NT2/D1 (cell line): ENCODE data around the gene POMT2.

Experiments
- DNase-seq: peaks from one replicate; pipeline ENCODE4 v3.0.0-alpha.2; 2011; ENCODE audit warnings: low read depth, low spot score
- H3K27me3 ChIP-seq: 2 replicates; pipeline ENCODE4 v1.6.0; 2011; ENCODE audit warnings: mild to moderate bottlenecking; ENCODE audit not compliant: insufficient read length, insufficient read depth
- H3K36me3 ChIP-seq: 2 replicates; pipeline ENCODE4 v1.6.1; 2011; ENCODE audit warnings: mild to moderate bottlenecking, low read length, mixed read lengths; ENCODE audit not compliant: insufficient read depth, insufficient read length
- H3K4me1 ChIP-seq: 2 replicates; pipeline ENCODE4 v1.5.1; 2011; ENCODE audit not compliant: insufficient read depth, insufficient read length
- H3K4me3 ChIP-seq: 2 replicates; pipeline ENCODE4 v1.5.1; 2011; ENCODE audit warnings: low read depth; ENCODE audit not compliant: insufficient read length
- H3K9ac ChIP-seq: 2 replicates; pipeline ENCODE4 v1.6.0; 2011; ENCODE audit warnings: low read depth; ENCODE audit not compliant: insufficient read length
- H3K9me3 ChIP-seq: 2 replicates; pipeline ENCODE4 v1.5.1; 2011; ENCODE audit warnings: mild to moderate bottlenecking, low read length; ENCODE audit not compliant: insufficient read depth
- SUZ12 ChIP-seq: IDR thresholded peaks from 2 replicates; pipeline ENCODE4 v1.6.1; 2011; ENCODE audit not compliant: insufficient read length, insufficient read depth; ENCODE audit errors: extremely low read depth
- YY1 ChIP-seq: IDR thresholded peaks from 2 replicates; pipeline ENCODE4 v1.6.1; 2011; ENCODE audit not compliant: insufficient read length, insufficient read depth
- ZNF274 ChIP-seq: IDR thresholded peaks from 2 replicates; pipeline ENCODE4 v1.6.1; 2011; ENCODE audit warnings: mild to moderate bottlenecking, low read depth, low read length

POMT2 gene

DNA sequence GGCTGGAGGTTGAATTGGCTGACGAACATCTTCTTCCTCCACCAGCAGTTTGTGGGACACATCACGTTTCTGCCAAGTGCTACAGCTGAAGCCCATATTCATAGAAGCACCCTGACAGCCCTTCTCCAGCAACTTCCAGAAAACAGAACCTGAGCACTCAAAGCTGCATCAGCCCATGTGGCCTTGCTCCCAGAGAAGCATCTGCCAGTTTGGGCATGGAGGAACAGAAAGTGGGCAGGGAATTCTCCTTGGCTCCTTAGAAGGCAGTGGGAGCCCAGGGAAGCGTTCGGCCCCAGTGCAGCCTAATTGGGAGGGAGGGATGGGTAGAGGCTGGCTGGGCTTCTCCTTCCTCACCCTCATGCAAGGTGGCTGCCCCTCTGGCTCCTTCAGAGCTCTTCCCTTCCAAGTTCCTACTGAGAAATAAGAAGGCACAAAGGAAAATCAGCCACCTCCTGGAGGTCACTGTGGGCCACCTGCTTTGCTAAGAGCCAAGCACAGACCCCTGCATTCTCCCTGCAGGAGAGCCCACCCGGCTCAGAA is 45.6 kb downstream of the POMT2 start:
- no peak for TF ChIP-seq ZNF274
- TF ChIP-seq YY1 = no peak
- TF ChIP-seq SUZ12 = no peak
- peaks cover 32% of the 10 kb centered on the region for H3K27me3 ChIP-seq
- H3K36me3 ChIP-seq = peaks cover 39% of the 10 kb centered on the region
- H3K9ac ChIP-seq = no peak overlapping the region
- no peak overlapping the region for H3K4me3 ChIP-seq
- no peaks in the 10 kb centered on the region for H3K9me3 ChIP-seq
- no peaks in the 10 kb centered on the region for H3K4me1 ChIP-seq
- DNase-seq = no peak

DNA sequence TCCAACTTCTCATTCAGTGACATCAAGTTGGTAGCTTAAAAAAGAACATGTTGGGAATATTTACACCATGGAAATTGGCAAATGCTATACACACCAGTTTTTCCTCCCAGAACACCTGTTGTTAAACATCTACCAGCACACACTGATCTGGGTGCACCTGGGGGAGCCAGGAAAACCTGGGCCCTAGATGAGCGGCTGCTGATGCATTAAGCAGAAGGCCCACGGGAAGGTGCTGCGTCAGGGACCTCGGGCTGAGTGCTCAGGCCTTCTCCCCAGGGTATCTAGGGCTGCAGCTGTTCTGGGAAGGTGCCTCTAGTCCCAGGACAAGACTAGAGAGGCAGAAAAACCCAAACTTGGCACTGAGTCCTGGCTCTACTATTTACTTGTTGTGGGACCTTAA is 46.9 kb downstream of the POMT2 start:
- H3K4me1 ChIP-seq = peaks cover 3% of the 10 kb centered on the region
- no peak overlapping the region for H3K4me3 ChIP-seq
- TF ChIP-seq YY1 = no peak
- no peak for TF ChIP-seq SUZ12
- TF ChIP-seq ZNF274 = no peak
- DNase-seq = no peak
- no peak overlapping the region for H3K9ac ChIP-seq
- H3K36me3 ChIP-seq = peaks cover 26% of the 10 kb centered on the region
- H3K27me3 ChIP-seq = peaks cover 44% of the 10 kb centered on the region
- H3K9me3 ChIP-seq = no peaks in the 10 kb centered on the region

DNA sequence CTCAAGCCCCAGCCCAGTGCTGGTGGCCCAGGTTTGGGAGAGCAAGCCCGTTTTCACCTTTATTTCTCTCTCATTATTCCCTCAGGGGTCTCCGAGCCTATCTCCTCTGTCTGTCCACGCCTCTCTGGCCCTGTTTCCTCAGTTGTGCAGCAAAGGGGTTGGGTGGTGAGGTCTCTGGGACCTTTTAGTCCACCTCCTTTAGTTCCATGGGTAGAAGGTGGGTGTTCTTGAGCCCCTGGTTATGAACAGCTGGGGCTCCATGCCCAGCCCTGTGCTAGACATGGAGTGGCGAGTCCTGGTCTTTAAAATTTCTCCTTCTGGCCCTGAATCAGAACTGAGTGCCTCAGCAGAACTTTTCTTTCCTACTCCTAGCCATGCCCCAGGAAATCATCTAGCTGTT is 48.4 kb downstream of the POMT2 start:
- peaks cover 13% of the 10 kb centered on the region for H3K9me3 ChIP-seq
- peaks cover 58% of the 10 kb centered on the region for H3K27me3 ChIP-seq
- peaks cover 3% of the 10 kb centered on the region for H3K4me1 ChIP-seq
- no peak for DNase-seq
- no peak overlapping the region for H3K9ac ChIP-seq
- TF ChIP-seq ZNF274 (no peak), SUZ12 (no peak), YY1 (no peak)
- H3K4me3 ChIP-seq = no peak overlapping the region
- peaks cover 15% of the 10 kb centered on the region for H3K36me3 ChIP-seq

DNA sequence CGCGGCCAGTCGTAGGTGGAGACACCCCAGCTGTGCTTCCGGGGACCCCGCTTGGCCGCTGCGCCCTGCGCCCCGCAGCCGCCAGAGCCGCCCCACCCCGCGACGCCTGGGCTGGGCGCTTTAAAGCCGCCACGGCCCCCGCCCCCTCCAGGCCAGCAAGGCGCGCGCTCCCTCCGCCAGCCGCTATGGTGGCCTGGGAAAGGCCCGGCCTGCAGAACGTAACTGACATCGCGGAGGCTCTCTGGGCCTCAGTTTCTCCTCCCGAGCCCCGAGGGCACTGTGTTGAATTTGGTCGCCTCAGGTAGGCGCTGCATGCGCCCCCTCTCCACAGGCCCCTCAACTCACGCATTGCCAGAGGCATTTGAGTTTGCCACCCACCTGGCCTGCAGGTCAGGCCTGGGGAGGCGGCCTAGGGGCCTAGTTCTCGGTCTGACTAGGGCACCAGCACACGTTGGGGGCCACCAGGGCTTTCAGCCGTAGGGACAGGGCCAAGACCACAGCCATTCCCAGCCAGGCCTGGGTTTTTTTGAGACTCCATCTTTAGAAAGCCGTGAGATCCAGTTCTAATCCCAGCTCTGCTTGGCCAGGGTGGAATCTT is 49.5 kb downstream of the POMT2 start, which contains the start of gene NGB:
Gene NGB (minus strand): TSS at position 94 of the 598 bp plus-strand sequence. CDS start 269 bp downstream, outside the sequence.
- TF ChIP-seq SUZ12 (no peak), YY1 (no peak), ZNF274 (no peak)
- Histone ChIP-seq H3K27me3 (peaks cover 58% of the 10 kb centered on the region), H3K9me3 (peaks cover 13% of the 10 kb centered on the region), H3K9ac (peak within 1 kb of the TSS; percentile 67), H3K36me3 (peaks cover 5% of the 10 kb centered on the region), H3K4me1 (peaks cover 3% of the 10 kb centered on the region), H3K4me3 (peak within 1 kb of the TSS; percentile 49)
- no peak for DNase-seq

DNA sequence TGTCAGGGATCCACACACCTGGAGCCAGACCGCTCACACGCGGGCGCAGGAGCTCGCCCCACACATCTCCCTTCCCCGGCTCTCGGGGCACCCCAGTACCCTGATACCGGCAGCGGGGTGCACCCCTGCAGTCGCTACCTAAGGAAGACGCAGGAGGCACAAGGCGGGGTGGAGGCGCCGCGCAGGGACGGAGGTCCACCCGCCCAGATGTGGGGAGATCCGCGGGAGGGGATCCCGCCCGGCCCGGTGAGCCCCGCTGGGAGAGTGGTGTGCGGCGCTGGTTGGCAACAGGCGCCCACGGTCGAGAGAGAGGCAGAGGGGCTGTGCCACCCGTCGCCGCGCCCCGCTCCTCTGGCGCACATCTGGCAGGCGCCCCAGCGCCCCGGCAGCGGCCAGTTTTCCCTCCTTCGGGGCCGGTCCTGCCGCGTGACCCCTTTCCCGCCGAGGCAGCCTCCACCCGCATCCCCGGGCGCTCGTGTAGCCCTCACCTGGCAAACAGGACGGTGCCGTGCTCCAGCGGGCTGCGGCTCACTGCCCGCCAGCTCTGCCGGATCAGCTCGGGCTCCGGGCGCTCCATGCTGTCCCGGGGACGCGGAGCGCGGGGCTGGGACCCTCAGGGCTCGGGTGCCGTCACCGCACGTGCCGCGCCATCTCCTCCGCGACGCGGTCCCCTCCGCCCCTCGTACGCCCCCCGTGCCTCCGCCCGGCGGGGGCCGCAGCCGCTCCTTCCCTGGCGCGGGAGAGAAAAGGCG is 50.1 kb downstream of the POMT2 start:
- Histone ChIP-seq H3K27me3 (peaks cover 62% of the 10 kb centered on the region), H3K36me3 (no peaks in the 10 kb centered on the region), H3K4me1 (peaks cover 3% of the 10 kb centered on the region), H3K4me3 (peak overlapping the region; percentile 49), H3K9me3 (peaks cover 13% of the 10 kb centered on the region), H3K9ac (peak overlapping the region; percentile 67)
- no peak for DNase-seq
- TF ChIP-seq ZNF274 (no peak), YY1 (no peak), SUZ12 (peak; percentile 84)

DNA sequence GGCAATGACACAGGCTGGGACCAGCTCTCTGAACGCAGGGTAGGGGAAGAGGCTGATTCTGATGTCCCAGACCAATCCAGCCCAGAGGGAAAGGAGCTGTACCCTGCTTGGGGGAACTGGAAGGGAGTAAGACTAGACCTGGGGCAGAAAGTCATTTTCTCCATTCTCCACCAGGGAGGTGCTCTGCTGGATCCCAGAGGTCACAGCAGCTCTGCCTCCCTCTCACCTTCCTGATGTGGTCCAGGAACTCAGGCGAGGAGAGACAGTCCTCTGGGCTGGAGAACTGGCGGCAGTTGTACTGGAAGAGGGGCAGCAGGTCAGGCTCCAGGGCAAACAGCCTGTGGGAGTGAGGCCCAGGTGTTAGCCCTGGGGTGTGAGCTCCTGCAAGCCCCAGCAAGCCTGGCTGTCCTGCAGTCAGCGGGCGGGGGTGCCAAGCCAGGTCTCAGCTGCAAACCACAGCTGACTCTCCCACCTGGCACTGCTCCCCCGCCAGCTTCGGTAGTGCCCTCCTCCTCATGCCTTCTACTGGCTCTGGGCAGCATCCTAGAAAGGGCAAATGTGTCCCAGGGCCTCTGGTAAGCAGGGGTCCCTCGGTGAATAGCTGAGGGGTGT is 51.6 kb downstream of the POMT2 start:
- peaks cover 13% of the 10 kb centered on the region for H3K9me3 ChIP-seq
- H3K4me1 ChIP-seq = peaks cover 3% of the 10 kb centered on the region
- no peak for DNase-seq
- no peak for TF ChIP-seq YY1
- no peak for TF ChIP-seq SUZ12
- no peak for TF ChIP-seq ZNF274
- no peak overlapping the region for H3K9ac ChIP-seq
- H3K27me3 ChIP-seq = peaks cover 64% of the 10 kb centered on the region
- H3K36me3 ChIP-seq = no peaks in the 10 kb centered on the region
- no peak overlapping the region for H3K4me3 ChIP-seq
